NCI-H446 treated with DMSO at 0.1 percent for 48 hours (cell line): ENCODE results near the gene YPEL2.
A peak's percentile ranks its signal among the peaks of the same experiment; 100 is the strongest.
"Not testable (repeated sequence)": the region's sequence is repeated elsewhere in the genome, so short reads cannot be mapped to it uniquely, and the experiment has no call there.

ENCODE experiments used
- DNase-seq: peaks from one replicate; lab custom pipeline; 2025; lab: John Stamatoyannopoulos, UW

Gene YPEL2

GRCh38 chr17:59377410-59377809 lies 46.0 kb downstream of the YPEL2 start:
- peak; percentile 93 for DNase-seq

DNA sequence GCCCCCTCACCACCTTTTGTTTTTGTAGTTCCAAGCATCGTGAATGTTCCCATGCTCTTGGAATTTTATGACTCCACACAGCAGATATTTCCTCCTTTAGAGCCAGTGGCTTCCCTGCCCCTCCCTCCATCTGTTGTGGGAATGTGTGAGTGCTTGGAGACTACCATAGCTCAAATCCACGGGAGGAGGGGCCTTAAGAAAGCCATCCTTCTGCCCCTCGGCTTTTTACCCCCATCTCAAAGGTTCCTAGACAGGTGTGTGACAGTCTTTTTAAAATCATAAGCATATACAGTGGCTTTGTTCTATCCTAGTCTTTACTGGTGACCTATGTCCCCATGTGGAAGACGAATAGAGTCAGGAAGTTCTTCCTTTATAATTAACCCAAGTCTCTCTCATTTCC lies 47.2 kb downstream of the YPEL2 start:
- DNase-seq: no peak

DNA sequence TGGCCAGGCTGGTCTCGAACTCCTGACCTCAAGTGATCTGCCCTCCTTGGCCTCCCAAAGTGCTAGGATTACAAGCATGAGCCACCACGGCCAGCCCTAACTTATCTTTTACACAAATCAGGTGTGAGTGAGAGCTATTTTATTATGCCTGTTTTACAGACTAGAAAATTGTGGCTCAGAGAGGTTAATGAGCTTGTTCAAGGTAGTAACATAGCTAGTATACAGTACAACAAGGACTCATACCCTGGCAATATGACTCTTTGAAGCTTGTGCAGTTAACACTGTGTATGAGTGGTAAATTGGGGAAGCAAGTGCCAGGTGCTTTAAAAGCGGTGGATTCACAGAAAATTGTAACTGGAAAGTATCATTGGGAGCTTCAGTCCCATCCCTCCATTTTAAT lies 49.0 kb downstream of the YPEL2 start:
- DNase-seq: no peak

DNA sequence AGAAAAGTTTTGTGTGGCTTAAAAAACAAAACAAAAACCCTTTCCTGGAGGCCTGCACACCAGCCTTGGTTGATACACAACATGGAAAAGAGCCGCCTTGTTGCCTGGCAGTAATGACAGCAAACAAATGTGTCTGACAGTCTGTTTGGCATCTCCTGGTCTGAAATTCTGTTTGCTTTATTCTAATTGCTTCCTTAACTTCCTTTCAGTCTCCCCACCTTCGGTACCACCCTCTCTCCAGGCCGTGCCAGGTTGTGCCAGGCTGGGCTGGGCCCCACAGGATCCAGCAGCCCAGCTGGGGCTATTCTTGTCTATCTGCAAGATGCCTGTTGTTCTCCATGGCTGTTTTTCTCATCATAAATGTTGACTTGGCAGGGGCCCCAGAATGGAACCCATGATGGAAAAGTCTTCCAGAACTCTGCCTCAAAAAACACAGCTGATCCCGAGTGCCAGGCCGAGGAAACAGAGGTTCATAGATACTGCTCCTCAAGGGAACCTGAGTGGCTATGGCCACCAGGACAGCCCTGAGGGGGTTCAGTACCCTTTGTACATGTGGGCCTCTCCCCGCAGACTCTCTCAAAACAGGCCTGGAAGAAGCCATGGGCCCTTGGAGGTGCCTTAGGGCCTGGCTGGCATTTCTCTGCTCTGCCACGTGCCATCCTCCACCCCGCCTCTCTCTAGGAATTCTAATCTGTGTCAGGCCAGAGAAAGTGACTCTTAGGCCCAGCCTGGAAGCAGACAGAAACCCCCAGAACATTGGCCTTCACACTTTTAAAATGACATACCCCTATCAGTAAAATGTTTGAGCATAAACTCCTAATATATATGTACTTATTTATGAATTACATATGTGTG lies 50.5 kb downstream of the YPEL2 start:
- peak; percentile 92 for DNase-seq

GRCh38 chr17:59383893-59384292 lies 52.4 kb downstream of the YPEL2 start:
- DNase-seq: no peak

- peak; percentile 70 for DNase-seq
Measured at GRCh38 chr17:59387351-59388068, 56.1 kb downstream of the YPEL2 start.

DNA sequence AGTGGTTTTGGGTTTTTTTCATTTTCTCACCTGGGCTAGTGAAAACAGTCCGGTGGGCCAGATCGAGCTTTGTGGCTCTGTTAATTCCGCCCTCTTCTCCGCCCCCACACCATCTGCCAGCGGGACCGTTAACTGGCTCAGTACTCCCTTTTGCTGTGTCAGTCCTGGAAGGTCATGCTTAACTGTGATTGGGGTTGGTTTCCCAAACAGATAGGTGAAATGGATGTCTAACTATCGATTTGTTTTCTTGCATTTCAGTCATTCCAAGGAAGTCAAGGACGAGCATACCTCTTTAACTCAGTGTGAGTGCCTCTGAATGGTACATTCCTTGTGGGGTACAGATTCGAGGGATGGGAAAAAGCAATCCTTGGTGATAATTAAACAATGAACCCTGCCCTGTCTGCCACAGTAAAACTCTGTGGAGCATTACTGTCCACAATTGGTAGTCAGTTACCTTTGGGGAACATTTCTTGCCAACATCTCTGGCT lies 56.7 kb downstream of the YPEL2 start:
- no peak for DNase-seq

DNA sequence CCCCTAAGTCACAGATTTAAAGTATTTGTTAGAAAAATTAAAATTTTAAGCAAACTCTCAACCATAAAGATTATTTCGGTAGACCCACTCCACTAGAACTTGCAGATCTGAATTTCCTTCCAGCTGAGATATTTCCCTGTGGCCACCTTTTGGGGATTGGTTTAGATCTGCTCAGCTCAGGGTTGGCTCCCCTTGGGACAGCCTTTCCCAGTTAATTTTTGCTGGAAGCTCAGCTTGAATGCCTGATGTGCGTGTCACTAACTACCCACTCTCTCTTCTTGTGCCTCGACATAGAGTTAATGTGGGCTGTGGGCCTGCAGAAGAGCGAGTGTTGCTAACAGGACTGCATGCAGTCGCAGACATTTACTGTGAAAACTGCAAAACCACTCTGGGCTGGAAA lies 57.6 kb downstream of the YPEL2 start:
- no peak for DNase-seq

DNA sequence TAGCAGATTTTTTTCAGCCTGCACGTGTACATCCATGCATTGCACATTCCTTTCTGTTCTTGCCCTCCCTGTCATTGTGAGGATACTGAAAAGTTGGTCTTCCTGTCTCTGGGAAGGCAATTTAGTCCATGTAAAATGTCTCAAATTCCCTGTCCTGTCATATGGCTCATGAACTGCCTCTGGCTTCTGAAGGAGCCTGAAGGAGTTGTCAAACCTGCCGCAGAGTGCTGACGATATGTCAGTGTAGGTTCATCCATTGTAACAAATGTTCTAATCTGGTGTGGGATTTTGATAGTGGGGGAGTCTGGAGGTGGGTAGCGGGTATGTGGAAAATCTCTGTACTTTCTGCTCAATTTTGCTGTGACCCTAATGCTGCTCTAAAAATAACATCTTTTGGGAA lies 59.6 kb downstream of the YPEL2 start:
- DNase-seq: no peak

- no peak for DNase-seq
Measured at GRCh38 chr17:59392973-59393679, 61.7 kb downstream of the YPEL2 start.

DNA sequence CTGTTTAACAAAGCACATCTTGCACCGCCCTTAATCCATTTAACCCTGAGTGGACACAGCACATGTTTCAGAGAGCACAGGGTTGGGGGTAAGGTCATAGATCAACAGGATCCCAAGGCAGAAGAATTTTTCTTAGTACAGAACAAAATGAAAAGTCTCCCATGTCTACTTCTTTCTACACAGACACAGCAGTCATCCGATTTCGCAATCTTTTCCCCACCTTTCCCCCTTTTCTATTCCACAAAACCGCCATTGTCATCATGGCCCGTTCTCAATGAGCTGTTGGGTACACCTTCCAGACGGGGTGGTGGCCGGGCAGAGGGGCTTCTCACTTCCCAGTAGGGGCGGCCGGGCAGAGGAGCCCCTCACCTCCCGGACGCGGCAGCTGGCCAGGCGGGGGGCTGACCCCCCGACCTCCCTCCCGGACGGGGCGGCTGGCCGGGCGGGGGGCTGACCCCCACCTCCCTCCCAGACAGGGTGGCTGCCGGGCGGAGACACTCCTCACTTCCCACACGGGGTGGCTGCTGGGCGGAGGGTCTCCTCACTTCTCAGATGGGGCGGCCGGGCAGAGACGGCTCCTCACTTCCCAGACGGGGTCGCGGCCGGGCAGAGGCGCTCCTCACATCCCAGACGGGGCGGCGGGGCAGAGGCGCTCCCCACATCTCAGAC lies 62.4 kb downstream of the YPEL2 start:
- not testable (repeated sequence) for DNase-seq

GRCh38 chr17:59396134-59396826 lies 64.8 kb downstream of the YPEL2 start:
- no peak for DNase-seq

- no peak for DNase-seq
Measured at GRCh38 chr17:59397316-59398073, 66.0 kb downstream of the YPEL2 start.

DNA sequence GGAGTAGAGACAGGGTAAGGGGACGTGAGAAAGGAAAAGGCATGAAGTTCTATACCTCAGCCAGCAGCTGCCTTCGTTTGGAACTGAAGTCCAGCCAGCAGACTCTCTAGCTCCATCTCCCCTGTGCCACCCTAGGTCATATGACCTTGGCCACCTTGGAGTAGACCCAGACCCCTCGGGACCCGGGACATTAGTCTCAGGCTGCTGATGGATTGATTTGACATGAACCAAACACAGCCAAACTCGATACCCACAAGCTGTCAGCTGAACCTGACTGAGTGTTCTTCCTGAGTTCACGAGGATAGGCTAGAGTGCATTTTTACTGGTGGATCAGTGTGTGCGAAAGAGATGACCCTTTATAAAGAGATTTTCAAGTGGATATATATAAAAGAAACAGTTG lies 68.5 kb downstream of the YPEL2 start:
- no peak for DNase-seq

DNA sequence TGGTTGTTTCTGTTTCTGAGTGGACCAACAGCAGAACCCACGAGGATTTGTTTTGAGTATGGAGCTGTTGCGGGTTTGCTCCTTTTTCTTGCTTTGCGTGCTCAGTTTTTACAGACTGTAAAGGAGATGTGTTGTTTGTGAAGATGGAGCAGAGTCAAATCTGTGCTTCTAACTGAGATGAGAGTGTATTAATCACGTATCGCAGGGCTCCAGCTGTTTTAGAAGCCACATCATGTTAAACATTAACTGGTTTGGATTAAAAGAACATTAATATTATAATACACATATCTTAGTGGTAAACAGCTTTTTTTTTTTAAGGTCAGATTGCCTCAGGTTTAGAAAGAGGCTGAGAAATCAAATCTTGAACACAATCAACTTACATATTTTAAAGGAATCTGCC lies 69.4 kb downstream of the YPEL2 start:
- DNase-seq: no peak

- DNase-seq: no peak
Measured at GRCh38 chr17:59401274-59401673, 69.8 kb downstream of the YPEL2 start.

DNA sequence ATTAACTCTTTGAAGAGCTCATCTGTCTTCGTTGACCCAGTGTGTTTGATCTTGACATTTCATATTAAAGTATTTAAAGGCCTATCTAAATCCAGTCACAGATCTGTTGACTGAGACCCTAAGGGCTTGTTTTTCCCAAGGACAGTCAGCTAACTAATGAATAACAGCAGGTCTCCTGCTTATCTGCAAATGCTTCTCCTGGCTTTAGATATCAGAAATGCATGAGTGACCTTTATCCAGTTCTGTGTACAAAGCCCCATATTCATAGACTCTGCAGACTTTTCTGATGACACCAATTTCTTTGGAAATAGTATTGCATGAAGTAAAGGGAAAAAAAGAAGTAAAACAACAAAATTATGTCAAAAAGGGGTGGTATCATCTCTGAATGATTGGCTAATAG lies 70.3 kb downstream of the YPEL2 start:
- DNase-seq: no peak

DNA sequence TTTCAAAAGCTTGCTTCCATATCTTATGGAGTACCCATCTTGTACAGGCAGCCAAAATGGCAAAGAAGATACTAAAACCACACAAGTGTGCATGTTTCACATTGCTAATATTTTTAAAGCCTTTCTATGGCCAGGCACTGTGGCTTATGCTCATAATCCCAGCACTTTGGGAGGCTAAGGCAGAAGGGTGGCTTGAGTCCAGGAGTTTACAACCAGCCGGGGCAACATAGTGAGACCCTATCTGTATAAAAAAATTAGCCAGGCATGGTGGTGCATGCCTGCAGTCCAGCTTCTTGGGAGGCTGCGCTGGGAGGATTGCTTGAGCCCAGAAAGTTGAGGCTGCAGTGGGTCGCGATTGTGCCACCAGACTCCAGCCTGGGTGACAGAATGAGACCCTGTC lies 71.3 kb downstream of the YPEL2 start:
- no peak for DNase-seq

DNA sequence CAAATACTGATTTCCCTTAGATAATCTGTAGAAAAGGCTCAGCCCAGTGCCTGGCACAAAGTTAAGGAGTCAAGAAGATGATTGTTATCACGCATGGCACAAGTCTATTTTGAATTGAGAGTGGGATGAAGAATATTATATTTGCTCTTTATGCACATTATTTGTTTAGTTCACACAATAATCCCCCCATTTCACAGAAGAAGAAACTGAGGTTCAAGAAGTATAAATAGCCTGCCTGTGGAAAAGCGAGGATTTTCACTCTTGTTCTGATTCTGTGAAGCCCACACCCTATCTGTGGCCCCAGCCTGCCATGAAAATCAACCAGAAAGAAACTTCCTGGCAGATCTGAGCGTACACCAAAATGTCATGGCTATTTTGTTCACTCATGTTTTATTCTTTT lies 73.0 kb downstream of the YPEL2 start:
- no peak for DNase-seq

DNA sequence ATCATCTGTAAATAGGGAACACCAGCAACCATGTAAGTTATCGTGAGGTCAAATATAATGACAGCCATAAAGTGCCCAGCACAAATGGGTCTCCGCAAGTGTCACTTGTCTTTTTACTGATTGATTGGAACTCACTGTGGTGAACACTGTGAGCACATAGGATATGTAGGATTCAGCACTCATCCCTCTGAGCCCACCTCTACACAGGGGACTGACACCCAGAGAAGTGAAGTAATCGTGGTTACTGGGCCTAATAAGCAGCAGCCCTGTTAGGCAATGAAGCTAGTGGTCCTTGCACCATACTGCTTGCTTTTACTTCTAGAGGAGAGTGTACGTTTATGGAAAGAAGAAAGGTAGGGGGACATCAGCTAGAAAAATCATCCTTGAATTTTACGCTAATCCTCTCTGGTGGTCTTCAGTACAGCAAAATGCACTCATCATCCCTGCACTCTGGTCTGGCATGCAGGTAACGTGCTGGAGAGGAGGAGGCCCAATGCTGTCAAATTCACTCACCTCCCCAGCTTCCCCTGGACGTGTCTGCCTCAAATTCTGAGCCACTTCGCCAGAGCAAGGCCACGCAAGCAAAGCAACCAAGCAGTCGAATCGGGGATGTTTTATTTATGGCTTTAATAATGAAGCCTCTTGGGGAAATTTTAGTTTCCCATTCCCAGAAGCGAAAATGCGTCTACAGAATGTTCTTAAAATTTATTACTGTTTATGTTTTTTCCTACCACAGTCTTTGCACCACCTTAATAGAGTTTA lies 74.7 kb downstream of the YPEL2 start:
- no peak for DNase-seq
